ENCODE measurements around the gene PHACTR3.

PHACTR3 gene

GRCh38 chr20:59697068-59697467 is 92.7 kb downstream of the PHACTR3 start:
- DNase-seq (ENCODE audit: low spot score) = no peak

GRCh38 chr20:59698598-59698997 is 94.3 kb downstream of the PHACTR3 start:
- no peak for DNase-seq (ENCODE audit: low spot score)

DNA sequence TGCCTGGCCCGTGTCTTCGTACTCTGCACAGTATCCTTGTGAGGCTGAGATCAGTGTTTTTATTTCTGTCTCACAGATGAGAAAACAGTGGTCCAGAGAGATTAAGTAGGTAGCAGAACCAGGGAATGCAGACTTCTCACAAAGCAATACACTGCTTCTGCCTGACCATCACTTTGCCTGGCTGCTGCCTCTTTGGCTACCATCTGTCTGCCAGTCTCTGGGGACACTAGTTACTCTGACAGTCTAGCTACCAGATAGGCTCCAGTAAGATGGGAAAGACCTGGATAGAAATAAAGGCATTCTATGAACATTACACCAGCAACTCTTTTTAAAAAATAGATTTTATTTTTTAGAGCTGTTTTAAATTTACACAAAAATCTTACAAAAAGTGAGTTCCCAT is 96.9 kb downstream of the PHACTR3 start:
- no peak for DNase-seq (ENCODE audit: low spot score)

GRCh38 chr20:59703046-59703445 is 98.7 kb downstream of the PHACTR3 start:
- DNase-seq (ENCODE audit: low spot score) = no peak

DNA sequence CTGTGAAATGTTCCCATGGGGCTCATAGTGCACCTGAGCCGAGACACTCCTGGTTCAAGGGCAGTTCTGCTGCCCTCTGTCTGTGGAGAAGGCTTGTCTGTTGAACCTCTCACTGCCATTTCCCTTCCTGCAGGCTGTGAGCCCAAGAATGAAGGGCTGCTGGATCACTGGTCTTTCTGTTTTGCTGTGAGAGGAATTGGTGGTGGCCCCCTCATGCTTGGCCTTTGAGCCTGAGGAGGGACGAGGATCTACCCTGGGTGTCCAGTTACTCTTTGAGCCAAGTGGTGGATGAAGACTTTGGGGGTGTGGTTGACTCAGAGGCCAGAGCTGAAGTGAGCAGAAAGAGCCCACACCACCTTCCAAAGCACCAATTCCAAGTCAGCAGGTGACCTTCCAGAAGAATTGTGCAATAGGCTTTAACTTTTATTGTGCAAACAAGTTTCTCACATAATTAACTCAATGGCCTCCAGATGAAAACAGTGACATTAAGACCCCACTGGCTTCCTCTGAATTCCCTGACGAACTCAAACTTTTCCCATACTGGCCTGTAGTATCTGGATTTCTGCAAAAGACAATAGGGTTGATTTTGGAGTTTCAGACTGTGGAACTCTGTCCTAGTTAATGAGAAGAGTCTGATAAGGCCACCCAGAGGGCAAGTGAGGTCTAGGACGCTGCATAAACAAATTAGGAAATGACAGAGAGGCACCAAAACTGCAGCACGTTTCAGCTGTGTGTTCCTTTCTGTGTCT is 101.5 kb downstream of the PHACTR3 start:
- no peak for DNase-seq (ENCODE audit: low spot score)

DNA sequence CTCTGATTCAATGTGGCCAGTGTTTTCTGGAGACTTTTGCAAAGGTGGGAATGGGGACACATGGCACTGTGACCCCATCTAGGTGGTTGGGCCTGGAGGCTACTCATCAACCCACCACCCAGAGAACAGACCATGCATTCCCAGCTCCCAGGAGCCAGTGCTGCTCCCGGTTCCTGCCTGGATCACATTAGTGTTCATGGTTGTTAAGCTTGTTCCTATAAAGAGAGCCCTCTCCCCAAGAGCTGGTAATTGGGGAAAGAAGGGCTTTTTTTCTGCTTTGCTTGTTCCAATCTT is 102.0 kb downstream of the PHACTR3 start:
- DNase-seq (ENCODE audit: low spot score) = no peak

- DNase-seq (ENCODE audit: low spot score) = no peak
Observed at GRCh38 chr20:59708326-59708725, 104.0 kb downstream of the PHACTR3 start.

- DNase-seq (ENCODE audit: low spot score) = no peak
Observed at GRCh38 chr20:59709636-59710035, 105.3 kb downstream of the PHACTR3 start.

GRCh38 chr20:59718071-59718470 is 113.7 kb downstream of the PHACTR3 start:
- no peak for DNase-seq (ENCODE audit: low spot score)

- DNase-seq (ENCODE audit: low spot score) = no peak
Observed at GRCh38 chr20:59718751-59719150, 114.4 kb downstream of the PHACTR3 start.

GRCh38 chr20:59720013-59720412 is 115.7 kb downstream of the PHACTR3 start:
- no peak for DNase-seq (ENCODE audit: low spot score)

DNA sequence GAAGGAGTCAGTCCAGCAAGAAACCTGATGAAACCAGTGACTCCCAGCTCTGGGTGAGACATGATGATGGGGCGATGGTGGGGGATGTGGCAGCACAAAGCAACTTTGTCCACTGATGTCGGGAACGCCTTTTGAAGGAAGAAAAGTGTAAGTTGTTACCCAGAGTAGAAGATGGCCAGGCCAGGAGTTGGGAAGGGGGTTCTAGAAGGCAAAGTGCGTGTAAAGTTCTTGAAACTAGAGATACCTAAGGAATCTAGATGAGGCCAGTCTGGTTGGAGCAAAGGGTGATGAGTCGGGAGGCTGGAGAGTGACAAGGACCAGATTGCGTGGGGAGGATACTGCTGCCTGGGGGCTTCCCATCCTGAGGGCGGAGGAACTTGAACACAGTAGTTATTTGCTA is 117.0 kb downstream of the PHACTR3 start:
- no peak for DNase-seq (ENCODE audit: low spot score)

DNA sequence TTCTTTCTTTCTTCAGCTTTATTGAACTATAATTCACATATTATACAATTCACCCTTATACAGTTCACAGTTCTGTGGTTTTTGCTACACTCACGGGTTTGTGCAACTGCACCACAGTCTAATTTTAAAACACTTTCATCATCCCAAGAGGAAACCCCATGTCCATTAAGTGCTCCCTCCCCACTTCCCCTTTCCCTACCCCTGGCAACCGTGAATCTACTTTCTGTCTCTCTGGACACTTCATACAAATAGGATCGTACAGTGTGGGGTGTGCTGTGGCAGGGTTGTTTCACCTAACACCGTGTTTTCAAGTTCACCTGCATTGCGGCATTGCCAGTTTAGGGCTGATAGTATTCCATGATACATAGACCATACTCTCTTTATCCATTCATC is 118.8 kb downstream of the PHACTR3 start:
- no peak for DNase-seq (ENCODE audit: low spot score)

GRCh38 chr20:59723607-59724456 is 119.5 kb downstream of the PHACTR3 start:
- no peak for DNase-seq (ENCODE audit: low spot score)

GRCh38 chr20:59724457-59725366 is 120.4 kb downstream of the PHACTR3 start:
- DNase-seq (ENCODE audit: low spot score) = no peak

GRCh38 chr20:59725476-59726280 is 121.3 kb downstream of the PHACTR3 start:
- no peak for DNase-seq (ENCODE audit: low spot score)

DNA sequence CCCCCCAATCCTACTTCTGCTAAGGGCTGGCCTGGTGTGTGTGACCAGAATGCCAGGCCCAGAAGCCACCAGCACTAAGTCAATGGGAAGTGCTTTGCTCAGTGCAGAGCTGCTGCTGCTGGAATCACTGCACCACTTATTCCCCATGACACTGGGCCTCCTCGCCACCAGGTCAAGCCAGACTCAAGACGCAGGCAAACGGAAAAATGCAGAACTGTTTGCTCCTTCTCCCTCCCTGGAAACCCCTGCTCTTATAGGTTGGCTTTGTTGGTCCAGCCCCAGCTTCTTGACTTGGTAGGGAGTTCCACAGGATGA is 121.9 kb downstream of the PHACTR3 start:
- DNase-seq (ENCODE audit: low spot score) = no peak

GRCh38 chr20:59728722-59729430 is 124.5 kb downstream of the PHACTR3 start:
- no peak for DNase-seq (ENCODE audit: low spot score)

DNA sequence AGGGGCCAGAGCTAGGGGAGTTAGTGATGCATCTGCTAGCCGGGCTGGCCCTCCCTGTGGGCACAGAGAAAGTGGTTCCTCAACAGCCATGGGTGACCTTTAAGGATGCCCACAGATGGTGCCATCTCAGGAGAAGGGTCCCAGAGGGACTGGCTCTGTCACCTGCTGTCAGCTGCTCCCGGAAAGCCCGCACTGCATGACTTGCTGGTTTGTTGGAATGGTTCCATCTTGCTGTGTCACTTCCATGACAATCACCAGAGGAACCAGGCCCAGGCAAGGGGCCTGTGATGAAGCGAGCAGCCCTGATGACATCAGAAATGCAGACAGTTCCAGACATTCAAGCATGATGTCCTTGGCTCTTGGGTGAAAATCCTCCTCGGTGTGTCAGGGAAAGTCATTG is 125.2 kb downstream of the PHACTR3 start:
- DNase-seq (ENCODE audit: low spot score) = no peak

GRCh38 chr20:59730722-59731121 is 126.4 kb downstream of the PHACTR3 start:
- DNase-seq (ENCODE audit: low spot score) = no peak

DNA sequence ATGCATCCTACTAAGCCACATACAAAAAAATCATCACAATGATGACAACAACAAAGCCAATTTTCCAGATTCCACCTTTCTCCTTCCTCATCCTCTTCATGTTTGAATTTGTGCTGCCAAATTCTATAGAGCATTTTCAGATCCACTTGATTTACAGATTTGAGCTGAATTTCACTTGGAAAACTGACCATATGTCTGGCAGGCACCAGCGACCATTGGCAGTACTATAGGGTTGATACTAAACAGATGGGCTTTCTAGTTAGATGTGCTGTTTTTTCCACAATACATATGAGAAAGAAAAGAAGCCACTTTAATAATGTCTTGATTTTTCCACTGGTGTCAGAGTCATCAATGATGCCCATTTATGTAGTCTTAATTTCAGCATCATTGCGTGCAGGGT is 127.0 kb downstream of the PHACTR3 start:
- DNase-seq (ENCODE audit: low spot score) = no peak
